ENCODE results near the gene BST1.
"Not testable (repeated sequence)": the region's sequence is repeated elsewhere in the genome, so short reads cannot be mapped to it uniquely, and the experiment has no call there.

The BST1 gene

GRCh38 chr4:15720851-15721250 is 18.0 kb downstream of the BST1 start:
- Histone ChIP-seq H3K4me3 (ENCODE audit: low read depth, low read length) (no peak overlapping the region), H3K36me3 (ENCODE audit: control insufficient read depth, insufficient read depth, low read length) (no peaks in the 10 kb centered on the region), H3K9me3 (ENCODE audit: control insufficient read depth, insufficient read depth, low read length) (no peaks in the 10 kb centered on the region), H3K9ac (ENCODE audit: low read depth, low read length) (no peak overlapping the region), H3K4me1 (ENCODE audit: control insufficient read depth, insufficient read depth, low read length) (no peaks in the 10 kb centered on the region), H3K27me3 (ENCODE audit: control insufficient read depth, insufficient read depth, low read length) (no peaks in the 10 kb centered on the region), H3K27ac (ENCODE audit: low read depth, low read length) (no peak overlapping the region)

GRCh38 chr4:15725608-15726007 is 22.7 kb downstream of the BST1 start:
- Histone ChIP-seq H3K27me3 (ENCODE audit: control insufficient read depth, insufficient read depth, low read length) (no peaks in the 10 kb centered on the region), H3K27ac (ENCODE audit: low read depth, low read length) (no peak overlapping the region), H3K9ac (ENCODE audit: low read depth, low read length) (no peak overlapping the region), H3K4me1 (ENCODE audit: control insufficient read depth, insufficient read depth, low read length) (no peaks in the 10 kb centered on the region), H3K4me3 (ENCODE audit: low read depth, low read length) (no peak overlapping the region), H3K36me3 (ENCODE audit: control insufficient read depth, insufficient read depth, low read length) (no peaks in the 10 kb centered on the region), H3K9me3 (ENCODE audit: control insufficient read depth, insufficient read depth, low read length) (no peaks in the 10 kb centered on the region)

GRCh38 chr4:15729910-15730533 is 27.2 kb downstream of the BST1 start:
- Histone ChIP-seq H3K4me1 (ENCODE audit: control insufficient read depth, insufficient read depth, low read length) (no peaks in the 10 kb centered on the region), H3K27me3 (ENCODE audit: control insufficient read depth, insufficient read depth, low read length) (no peaks in the 10 kb centered on the region), H3K27ac (ENCODE audit: low read depth, low read length) (no peak overlapping the region), H3K36me3 (ENCODE audit: control insufficient read depth, insufficient read depth, low read length) (no peaks in the 10 kb centered on the region), H3K4me3 (ENCODE audit: low read depth, low read length) (no peak overlapping the region), H3K9ac (ENCODE audit: low read depth, low read length) (no peak overlapping the region), H3K9me3 (ENCODE audit: control insufficient read depth, insufficient read depth, low read length) (0 out of 2 replicates have a peak, but pooled peaks cover 3% of the 10 kb centered on the region)

- H3K27ac ChIP-seq (ENCODE audit: low read depth, low read length); H3K36me3 ChIP-seq (ENCODE audit: control insufficient read depth, insufficient read depth, low read length); H3K27me3 ChIP-seq (ENCODE audit: control insufficient read depth, insufficient read depth, low read length); H3K9me3 ChIP-seq (ENCODE audit: control insufficient read depth, insufficient read depth, low read length); H3K4me3 ChIP-seq (ENCODE audit: low read depth, low read length); H3K4me1 ChIP-seq (ENCODE audit: control insufficient read depth, insufficient read depth, low read length); H3K9ac ChIP-seq (ENCODE audit: low read depth, low read length): not testable (repeated sequence)
Observed at GRCh38 chr4:15733061-15733460, 30.2 kb downstream of the BST1 start.

- no peak overlapping the region for H3K9ac ChIP-seq (ENCODE audit: low read depth, low read length)
- no peaks in the 10 kb centered on the region for H3K4me1 ChIP-seq (ENCODE audit: control insufficient read depth, insufficient read depth, low read length)
- H3K27ac ChIP-seq (ENCODE audit: low read depth, low read length), result no peak overlapping the region
- H3K4me3 ChIP-seq (ENCODE audit: low read depth, low read length), result no peak overlapping the region
- no peaks in the 10 kb centered on the region; the same call in 1 of the 2 replicates for H3K27me3 ChIP-seq (ENCODE audit: control insufficient read depth, insufficient read depth, low read length)
- H3K9me3 ChIP-seq (ENCODE audit: control insufficient read depth, insufficient read depth, low read length), result 0 out of 2 replicates have a peak, but pooled peaks cover 3% of the 10 kb centered on the region
- H3K36me3 ChIP-seq (ENCODE audit: control insufficient read depth, insufficient read depth, low read length), result no peaks in the 10 kb centered on the region
Observed at GRCh38 chr4:15735536-15735935, 32.7 kb downstream of the BST1 start.

- H3K27ac ChIP-seq (ENCODE audit: low read depth, low read length), result no peak overlapping the region
- no peaks in the 10 kb centered on the region for H3K4me1 ChIP-seq (ENCODE audit: control insufficient read depth, insufficient read depth, low read length)
- no peak overlapping the region for H3K9ac ChIP-seq (ENCODE audit: low read depth, low read length)
- no peak overlapping the region for H3K4me3 ChIP-seq (ENCODE audit: low read depth, low read length)
- H3K9me3 ChIP-seq (ENCODE audit: control insufficient read depth, insufficient read depth, low read length), result 0 out of 2 replicates have a peak, but pooled peaks cover 3% of the 10 kb centered on the region
- H3K27me3 ChIP-seq (ENCODE audit: control insufficient read depth, insufficient read depth, low read length), result no peaks in the 10 kb centered on the region; the same call in 1 of the 2 replicates
- no peaks in the 10 kb centered on the region for H3K36me3 ChIP-seq (ENCODE audit: control insufficient read depth, insufficient read depth, low read length)
Observed at GRCh38 chr4:15736514-15737050, 33.7 kb downstream of the BST1 start.

- Histone ChIP-seq H3K27me3 (ENCODE audit: control insufficient read depth, insufficient read depth, low read length) (no peaks in the 10 kb centered on the region; the same call in 1 of the 2 replicates), H3K9ac (ENCODE audit: low read depth, low read length) (no peak overlapping the region), H3K4me1 (ENCODE audit: control insufficient read depth, insufficient read depth, low read length) (no peaks in the 10 kb centered on the region), H3K4me3 (ENCODE audit: low read depth, low read length) (no peak overlapping the region), H3K27ac (ENCODE audit: low read depth, low read length) (no peak overlapping the region), H3K36me3 (ENCODE audit: control insufficient read depth, insufficient read depth, low read length) (no peaks in the 10 kb centered on the region), H3K9me3 (ENCODE audit: control insufficient read depth, insufficient read depth, low read length) (0 out of 2 replicates have a peak, but pooled peaks cover 3% of the 10 kb centered on the region)
Observed at GRCh38 chr4:15737255-15737654, 34.4 kb downstream of the BST1 start.

- Histone ChIP-seq H3K27me3 (ENCODE audit: control insufficient read depth, insufficient read depth, low read length) (no peaks in the 10 kb centered on the region; the same call in 1 of the 2 replicates), H3K27ac (ENCODE audit: low read depth, low read length) (no peak overlapping the region), H3K4me3 (ENCODE audit: low read depth, low read length) (no peak overlapping the region), H3K36me3 (ENCODE audit: control insufficient read depth, insufficient read depth, low read length) (no peaks in the 10 kb centered on the region), H3K4me1 (ENCODE audit: control insufficient read depth, insufficient read depth, low read length) (no peaks in the 10 kb centered on the region), H3K9me3 (ENCODE audit: control insufficient read depth, insufficient read depth, low read length) (no peaks in the 10 kb centered on the region), H3K9ac (ENCODE audit: low read depth, low read length) (no peak overlapping the region)
Observed at GRCh38 chr4:15738877-15739276, 36.0 kb downstream of the BST1 start.

GRCh38 chr4:15740764-15741404 is 38.0 kb downstream of the BST1 start:
- Histone ChIP-seq H3K36me3 (ENCODE audit: control insufficient read depth, insufficient read depth, low read length) (no peaks in the 10 kb centered on the region), H3K9me3 (ENCODE audit: control insufficient read depth, insufficient read depth, low read length) (no peaks in the 10 kb centered on the region), H3K9ac (ENCODE audit: low read depth, low read length) (no peak overlapping the region), H3K4me3 (ENCODE audit: low read depth, low read length) (no peak overlapping the region), H3K27me3 (ENCODE audit: control insufficient read depth, insufficient read depth, low read length) (no peaks in the 10 kb centered on the region; the same call in 1 of the 2 replicates), H3K4me1 (ENCODE audit: control insufficient read depth, insufficient read depth, low read length) (no peaks in the 10 kb centered on the region), H3K27ac (ENCODE audit: low read depth, low read length) (no peak overlapping the region)

- Histone ChIP-seq H3K9ac (ENCODE audit: low read depth, low read length) (no peak overlapping the region), H3K4me1 (ENCODE audit: control insufficient read depth, insufficient read depth, low read length) (no peaks in the 10 kb centered on the region), H3K27ac (ENCODE audit: low read depth, low read length) (no peak overlapping the region), H3K9me3 (ENCODE audit: control insufficient read depth, insufficient read depth, low read length) (no peaks in the 10 kb centered on the region), H3K4me3 (ENCODE audit: low read depth, low read length) (no peak overlapping the region), H3K27me3 (ENCODE audit: control insufficient read depth, insufficient read depth, low read length) (no peaks in the 10 kb centered on the region; the same call in 1 of the 2 replicates), H3K36me3 (ENCODE audit: control insufficient read depth, insufficient read depth, low read length) (no peaks in the 10 kb centered on the region)
Observed at GRCh38 chr4:15742083-15742582, 39.3 kb downstream of the BST1 start.

GRCh38 chr4:15742637-15743036 is 39.8 kb downstream of the BST1 start:
- Histone ChIP-seq H3K9me3 (ENCODE audit: control insufficient read depth, insufficient read depth, low read length) (no peaks in the 10 kb centered on the region), H3K36me3 (ENCODE audit: control insufficient read depth, insufficient read depth, low read length) (no peaks in the 10 kb centered on the region), H3K9ac (ENCODE audit: low read depth, low read length) (no peak overlapping the region)

More at GRCh38 chr4:15742637-15743036, 39.8 kb downstream of the BST1 start:
- Histone ChIP-seq H3K27me3 (ENCODE audit: control insufficient read depth, insufficient read depth, low read length) (no peaks in the 10 kb centered on the region; the same call in 1 of the 2 replicates), H3K4me3 (ENCODE audit: low read depth, low read length) (no peak overlapping the region), H3K27ac (ENCODE audit: low read depth, low read length) (no peak overlapping the region), H3K4me1 (ENCODE audit: control insufficient read depth, insufficient read depth, low read length) (no peaks in the 10 kb centered on the region)

All from HUES48 (cell line).